Coronary artery (tissue), 2 donors: Measurements from ENCODE around the gene ZNF277.

Experiments
- DNase-seq: peaks from one replicate; pipeline ENCODE4 v3.0.0-alpha.2; 2017; ENCODE audit warnings: low spot score
- H3K27ac ChIP-seq, 2 donors: fragments of 200-600 bp; sonication (generic); one replicate each; pipeline ENCODE4 v1.5.1; 2016 to 2019
- H3K4me3 ChIP-seq: fragments of 200-600 bp; sonication (generic); 2 replicates; pipeline ENCODE4 v1.5.1; 2016; ENCODE audit warnings: mild to moderate bottlenecking, moderate library complexity
- CTCF ChIP-seq: fragments of 200-600 bp; sonication (generic); IDR thresholded peaks from one replicate; pipeline ENCODE4 v1.5.1; 2019; ENCODE audit warnings: antibody characterized with exemption

Gene ZNF277

GRCh38 chr7:112184455-112184854 is 22.0 kb upstream of the ZNF277 start:
- H3K27ac ChIP-seq: no peak overlapping the region
- DNase-seq: no peak
- H3K4me3 ChIP-seq: no peak overlapping the region
- TF ChIP-seq CTCF: no peak

- Histone ChIP-seq H3K4me3 (no peak overlapping the region), H3K27ac (no peak overlapping the region)
- DNase-seq: no peak
Observed at GRCh38 chr7:112185005-112185834, 21.3 kb upstream of the ZNF277 start.

GRCh38 chr7:112186300-112186699 is 20.2 kb upstream of the ZNF277 start:
- no peak for TF ChIP-seq CTCF
- H3K4me3 ChIP-seq: no peak overlapping the region
- no peak for DNase-seq
- H3K27ac ChIP-seq: no peak overlapping the region

More at GRCh38 chr7:112185005-112185834, 21.3 kb upstream of the ZNF277 start:
- no peak for TF ChIP-seq CTCF

GRCh38 chr7:112188257-112188656 is 18.2 kb upstream of the ZNF277 start:
- no peak for TF ChIP-seq CTCF
- DNase-seq: no peak
- H3K4me3 ChIP-seq: no peak overlapping the region
- H3K27ac ChIP-seq: no peak overlapping the region

- no peak overlapping the region for H3K4me3 ChIP-seq
- H3K27ac ChIP-seq: no peak overlapping the region
- DNase-seq: no peak
- no peak for TF ChIP-seq CTCF
Observed at GRCh38 chr7:112189691-112190090, 16.8 kb upstream of the ZNF277 start.

- no peak for DNase-seq
- no peak overlapping the region for H3K27ac ChIP-seq
- no peak overlapping the region for H3K4me3 ChIP-seq
- no peak for TF ChIP-seq CTCF
Observed at GRCh38 chr7:112190120-112190519, 16.4 kb upstream of the ZNF277 start.
